Stimulated activated CD8-positive, alpha-beta memory T cell treated with anti-CD3 and anti-CD28 coated beads, Interleukin-7, amount 100 ng/mL, for 4 hours (primary cell): ENCODE measurements around the gene TSPAN4.

Experiments used
- DNase-seq, 2 donors: peaks; one replicate each; pipeline ENCODE4 v3.0.0-alpha.2; 2020; ENCODE audit warnings: low read depth in 2 of 2

The TSPAN4 gene

GRCh38 chr11:850775-851763, 8.4 kb downstream of the TSPAN4 start:
- DNase-seq, result no peak

- no peak for DNase-seq
Measured at GRCh38 chr11:852762-853161, 10.1 kb downstream of the TSPAN4 start.

GRCh38 chr11:853682-854448, 11.2 kb downstream of the TSPAN4 start:
- no peak for DNase-seq

GRCh38 chr11:854601-855329, 12.1 kb downstream of the TSPAN4 start:
- DNase-seq, result no peak

DNA sequence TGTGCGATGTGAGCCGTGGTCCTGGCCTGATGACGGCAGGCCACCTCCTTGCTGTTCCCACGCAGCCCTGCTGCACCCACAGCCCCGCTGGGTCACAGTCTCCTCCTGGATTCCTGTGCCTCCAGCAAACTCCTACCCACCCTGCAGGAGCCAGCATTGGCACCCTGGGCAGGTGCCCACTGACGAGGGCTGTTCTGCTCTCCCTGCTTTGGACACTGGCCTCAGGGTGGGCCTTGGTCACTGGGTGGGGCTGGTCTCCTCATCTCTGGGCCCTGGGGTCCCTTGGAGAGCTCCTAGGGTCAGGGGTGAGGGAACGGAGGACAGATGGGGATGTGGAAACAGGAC, 12.7 kb downstream of the TSPAN4 start:
- no peak for DNase-seq

GRCh38 chr11:855796-856195, 13.1 kb downstream of the TSPAN4 start:
- no peak for DNase-seq

DNA sequence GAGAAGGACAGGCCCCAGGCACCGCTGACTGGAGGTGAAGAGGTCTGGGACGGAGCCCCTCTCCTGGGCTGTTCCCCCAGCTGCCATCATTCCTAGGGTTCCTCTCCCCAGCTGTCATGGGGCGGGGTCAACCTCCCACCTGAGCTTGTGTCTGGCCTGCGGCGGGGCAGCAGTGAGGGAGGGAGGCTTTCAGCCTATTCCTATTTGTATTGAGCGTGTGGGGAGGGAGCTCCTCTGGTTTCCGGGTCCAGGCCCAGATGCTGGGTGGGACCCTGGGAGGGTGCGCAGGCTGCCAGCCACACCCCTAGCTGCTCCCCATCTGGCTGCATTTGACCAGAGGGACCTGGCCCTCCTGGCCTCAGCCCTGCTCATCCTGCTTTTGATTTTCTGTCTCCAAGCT, 13.7 kb downstream of the TSPAN4 start:
- DNase-seq, result no peak

DNA sequence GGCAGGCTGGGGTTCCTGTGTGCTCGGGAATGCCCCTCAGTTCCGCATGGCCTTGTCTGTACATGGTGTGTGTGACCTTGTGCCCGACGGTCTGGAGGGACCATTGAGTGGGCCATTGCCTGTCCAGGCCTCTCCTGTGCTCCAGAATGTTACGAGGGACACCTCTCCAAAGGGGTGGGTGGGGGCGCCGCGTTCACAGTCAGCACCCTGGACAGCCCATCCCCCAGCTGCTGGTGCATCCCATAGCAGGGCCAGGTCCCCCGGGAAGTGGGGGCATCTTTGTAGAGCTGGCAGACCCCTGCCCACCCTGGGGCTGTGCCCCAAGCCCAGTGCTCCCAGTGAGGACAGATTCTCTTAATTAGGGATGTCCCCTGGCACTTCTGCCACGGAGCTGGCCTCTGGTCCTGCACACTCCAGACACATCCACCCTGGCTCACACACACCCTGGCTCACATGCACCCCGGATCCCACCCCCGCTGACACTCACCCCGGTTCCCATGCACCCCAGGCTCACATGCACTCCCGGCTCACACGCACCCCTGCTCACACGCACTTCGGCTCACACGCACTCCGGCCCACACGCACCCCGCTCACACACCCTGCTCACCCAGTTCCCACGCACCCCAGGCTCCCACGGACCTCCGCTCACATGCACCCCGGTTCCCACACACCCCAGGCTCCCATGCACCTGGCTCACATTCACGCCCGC, 15.6 kb downstream of the TSPAN4 start:
- no peak for DNase-seq

DNA sequence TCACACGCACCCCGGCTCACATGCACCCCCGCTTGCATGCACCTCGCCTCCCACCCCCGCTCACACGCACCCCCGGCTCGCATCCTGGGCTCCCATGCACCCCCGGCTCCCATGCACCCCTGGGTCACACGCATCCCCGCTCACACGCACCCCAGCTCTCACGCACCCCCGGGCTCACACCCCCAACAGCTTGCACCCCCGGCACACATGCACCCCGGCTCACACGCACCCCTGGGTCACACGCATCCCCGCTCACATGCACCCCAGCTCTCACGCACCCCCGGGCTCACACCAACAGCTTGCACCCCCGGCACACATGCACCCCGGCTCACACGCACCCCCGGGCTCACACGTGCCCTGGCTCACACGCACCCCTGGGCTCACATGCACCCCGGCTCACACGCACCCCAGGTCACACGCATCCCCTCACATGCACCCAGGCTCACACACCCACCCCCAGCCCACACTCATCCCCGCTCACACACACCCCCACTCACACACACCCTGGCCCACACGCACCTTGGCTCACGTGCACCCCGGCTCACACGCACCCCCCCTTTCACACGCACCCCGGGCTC, 16.2 kb downstream of the TSPAN4 start:
- no peak for DNase-seq

GRCh38 chr11:859394-860131, 16.9 kb downstream of the TSPAN4 start:
- no peak for DNase-seq

GRCh38 chr11:860234-861104, 17.8 kb downstream of the TSPAN4 start:
- no peak for DNase-seq

- DNase-seq, result no peak
Measured at GRCh38 chr11:861105-861479, 18.4 kb downstream of the TSPAN4 start.

GRCh38 chr11:862081-862661, 19.5 kb downstream of the TSPAN4 start:
- DNase-seq, result no peak

DNA sequence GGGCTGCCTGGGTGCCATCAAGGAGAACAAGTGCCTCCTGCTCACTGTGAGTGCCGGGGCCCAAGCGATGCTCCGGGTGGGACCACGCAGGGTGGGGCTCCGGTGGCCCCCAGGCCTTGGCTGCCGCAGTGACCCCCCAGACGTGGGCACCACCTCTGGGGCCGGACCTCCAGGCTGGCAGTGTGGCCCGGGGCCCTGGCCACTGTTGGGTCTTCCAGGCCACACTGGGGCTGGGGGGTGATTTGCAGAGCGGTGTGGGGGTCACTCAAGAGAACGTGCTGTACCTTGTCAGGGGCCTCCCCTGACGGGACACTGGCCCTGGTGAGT, 20.0 kb downstream of the TSPAN4 start:
- no peak for DNase-seq

DNA sequence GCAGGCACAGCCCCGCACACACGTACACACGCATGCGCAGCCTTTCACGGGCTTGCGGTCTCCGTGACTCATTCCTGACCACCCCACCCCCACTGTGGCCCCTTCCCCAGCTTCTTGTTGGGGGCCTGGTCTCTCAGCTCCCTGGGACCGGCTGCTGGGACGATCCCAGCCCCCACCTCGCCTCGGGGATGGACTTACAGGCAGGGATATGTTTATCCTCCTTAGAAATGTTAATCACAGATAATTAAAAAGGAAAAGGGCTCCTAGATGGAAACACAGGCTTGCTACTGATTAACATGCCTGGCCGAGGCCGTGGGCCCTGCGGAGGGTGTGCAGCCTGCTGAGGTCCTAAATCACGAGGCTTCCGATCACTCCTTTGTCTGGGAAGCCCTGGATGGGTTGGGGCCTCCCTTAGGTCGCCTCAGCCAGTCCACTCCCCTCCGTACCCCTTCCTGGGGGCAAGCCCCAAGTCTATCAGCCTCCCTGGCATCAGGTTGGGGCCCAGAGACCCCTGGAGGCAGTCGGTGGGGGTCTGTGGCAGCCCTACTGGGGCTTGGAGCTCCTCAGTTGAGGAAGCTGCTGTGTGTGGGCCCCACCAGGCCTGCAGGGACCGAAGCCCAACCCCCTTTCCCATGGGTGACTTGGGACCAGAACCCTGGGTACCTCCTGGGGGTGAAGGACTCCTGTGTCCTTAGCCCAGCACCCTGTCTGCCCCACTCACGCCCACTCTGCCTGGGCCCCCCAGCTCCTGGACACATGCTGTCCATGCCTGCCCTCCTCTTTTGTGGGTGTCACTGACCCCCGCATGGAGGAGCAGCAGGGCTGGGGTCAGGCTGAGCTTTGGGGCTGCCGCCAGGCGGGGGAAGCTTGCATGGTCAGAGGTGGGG, 20.6 kb downstream of the TSPAN4 start:
- DNase-seq, result no peak

GRCh38 chr11:863910-864827, 21.5 kb downstream of the TSPAN4 start:
- no peak for DNase-seq

- no peak for DNase-seq
Measured at GRCh38 chr11:864898-865297, 22.2 kb downstream of the TSPAN4 start.
